HL-60/S4 treated with retinoic acid at 250 ng/mL for 4 days and 3 days (cell line): ENCODE data around the gene FAM114A1.
"Not testable (repeated sequence)": the region's sequence is repeated elsewhere in the genome, so short reads cannot be mapped to it uniquely, and the experiment has no call there.

Experiments
- in situ Hi-C: fragments of 300-500 bp; cut with MboI; formaldehyde crosslinking; loops from 2 replicates; pipeline ENCODE4 v1.7.0; 2022; ENCODE audit warnings: low sequenced_read_pairs

FAM114A1 gene

GRCh38 chr4:38898245-38898644 lies 30.6 kb downstream of the FAM114A1 start:
- in situ Hi-C loops, result no loop called here

GRCh38 chr4:38902221-38902620 lies 34.6 kb downstream of the FAM114A1 start:
- in situ Hi-C loops, result loop anchor here (10.0 kb wide), 1 partner anchor 233 kb away; no protein-coding TSS in a partner anchor

DNA sequence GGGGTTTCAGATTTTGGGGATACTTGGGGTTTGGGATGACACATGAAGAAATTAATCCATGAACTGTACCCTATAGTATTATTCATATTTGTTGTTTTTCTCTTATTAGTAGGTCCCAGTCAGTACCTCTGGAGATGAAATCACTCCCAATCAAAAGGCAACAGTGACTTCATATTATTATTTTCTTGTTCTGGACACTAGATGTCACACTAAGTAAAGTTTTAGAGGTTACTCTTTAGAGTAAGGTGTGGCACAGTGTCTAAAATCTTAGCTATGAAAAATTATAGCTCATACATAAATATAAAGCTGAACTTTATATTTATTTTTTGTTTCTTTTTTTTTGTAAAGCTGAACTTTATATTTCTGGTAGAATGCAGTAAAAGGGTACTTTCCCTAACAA lies 35.1 kb downstream of the FAM114A1 start:
- in situ Hi-C loops, result loop anchor here (10.0 kb wide), 1 partner anchor 232 kb away; no protein-coding TSS in a partner anchor

GRCh38 chr4:38904090-38904666 lies 36.6 kb downstream of the FAM114A1 start:
- in situ Hi-C loops, result loop anchor here (10.0 kb wide), 1 partner anchor 231 kb away; no protein-coding TSS in a partner anchor

DNA sequence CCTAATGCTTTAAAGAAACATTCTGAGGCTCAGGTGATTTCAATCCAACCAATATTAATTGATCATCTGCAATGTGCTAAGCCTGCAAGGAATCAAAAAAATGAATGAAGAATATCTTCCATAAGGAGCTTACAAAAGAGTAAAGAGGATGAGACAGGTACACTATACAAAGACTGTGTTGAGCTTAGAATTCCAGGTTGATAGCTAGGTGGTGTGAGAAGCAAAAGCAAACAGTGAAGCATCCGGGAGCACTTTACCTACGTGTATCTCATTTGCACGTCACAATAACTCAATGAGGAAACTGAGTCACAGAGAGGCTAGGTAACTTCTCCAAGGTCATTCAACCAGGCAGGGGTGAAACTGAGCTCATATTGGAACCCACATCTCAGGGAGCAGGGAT lies 37.1 kb downstream of the FAM114A1 start:
- in situ Hi-C loops, result loop anchor here (10.0 kb wide), 1 partner anchor 230 kb away; no protein-coding TSS in a partner anchor

DNA sequence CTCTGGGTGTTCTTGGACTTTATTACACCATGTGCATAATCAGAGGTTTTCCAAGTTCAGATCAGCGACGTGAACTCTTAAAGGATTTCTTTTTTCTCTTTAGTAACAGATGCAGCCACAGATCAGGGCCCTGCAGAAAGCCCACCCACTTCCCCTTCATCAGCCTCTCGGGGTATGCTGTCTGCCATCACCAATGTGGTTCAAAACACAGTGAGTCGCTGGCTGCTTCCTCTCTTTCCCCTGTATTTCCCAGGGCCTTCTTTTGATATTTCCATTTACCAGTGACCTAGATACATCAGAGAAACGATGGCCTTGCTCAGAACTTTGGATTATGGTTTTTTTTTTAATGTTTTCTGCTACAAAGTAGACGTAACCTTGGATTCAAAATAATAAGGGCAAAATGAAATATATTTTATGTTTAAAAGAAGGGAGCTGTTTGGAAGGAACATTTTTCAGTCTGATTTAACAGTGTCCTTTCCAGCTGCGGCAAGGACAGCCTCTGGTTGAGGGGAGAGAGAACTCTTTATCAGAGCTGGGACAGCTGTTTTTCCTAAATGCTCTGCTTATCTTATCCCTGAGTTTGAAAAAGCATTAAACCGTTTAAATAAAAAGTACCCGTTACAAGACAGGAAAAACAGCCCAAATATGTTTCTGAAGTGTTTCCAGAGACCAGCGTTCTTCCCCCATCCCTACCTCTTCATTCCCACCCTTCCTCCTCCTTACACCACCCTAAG lies 38.2 kb downstream of the FAM114A1 start:
- in situ Hi-C loops, result loop anchor here (10.0 kb wide), 1 partner anchor 229 kb away; no protein-coding TSS in a partner anchor

GRCh38 chr4:38907696-38908270 lies 40.2 kb downstream of the FAM114A1 start:
- in situ Hi-C loops, result loop anchor here (10.0 kb wide), 1 partner anchor 227 kb away; no protein-coding TSS in a partner anchor

DNA sequence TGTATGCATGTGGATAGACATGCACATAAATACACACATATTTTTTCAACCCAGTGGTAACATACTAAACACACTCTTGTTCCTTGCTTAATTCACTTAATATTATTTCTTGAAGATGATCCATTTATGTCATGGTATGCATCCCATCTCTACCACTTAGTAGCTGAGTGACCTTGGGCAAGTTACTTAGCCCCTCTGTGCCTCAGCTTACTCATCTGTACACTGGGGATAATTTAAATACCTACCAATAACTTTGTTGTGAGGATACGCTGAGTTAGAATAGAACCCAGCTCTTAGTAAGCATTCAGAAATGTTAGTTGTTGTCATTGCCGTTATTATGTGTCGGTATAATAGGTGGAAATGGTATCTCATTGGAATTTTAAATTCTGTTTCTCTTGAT lies 41.4 kb downstream of the FAM114A1 start:
- in situ Hi-C loops, result loop anchor here (10.0 kb wide), 1 partner anchor 226 kb away; no protein-coding TSS in a partner anchor

DNA sequence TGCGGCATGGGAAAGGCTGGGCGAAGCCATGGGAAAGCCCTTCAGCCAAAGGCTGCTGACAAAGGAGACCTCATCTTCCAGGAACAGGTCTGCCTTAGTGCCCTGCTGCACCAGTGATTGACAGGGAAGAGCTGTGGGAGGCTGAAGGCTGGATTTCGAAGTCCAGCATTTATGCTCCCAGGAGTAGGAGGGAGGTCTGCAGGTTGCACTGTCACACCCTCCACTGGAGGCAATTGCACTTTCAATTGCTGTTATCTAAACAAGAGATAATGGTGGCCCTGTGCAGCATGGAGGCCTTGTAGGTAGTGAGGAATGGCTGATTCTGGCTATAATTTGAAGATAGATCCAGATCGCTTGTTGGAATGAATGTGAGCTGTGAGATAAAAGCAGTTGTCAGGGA lies 43.7 kb downstream of the FAM114A1 start:
- in situ Hi-C loops, result no loop called here

DNA sequence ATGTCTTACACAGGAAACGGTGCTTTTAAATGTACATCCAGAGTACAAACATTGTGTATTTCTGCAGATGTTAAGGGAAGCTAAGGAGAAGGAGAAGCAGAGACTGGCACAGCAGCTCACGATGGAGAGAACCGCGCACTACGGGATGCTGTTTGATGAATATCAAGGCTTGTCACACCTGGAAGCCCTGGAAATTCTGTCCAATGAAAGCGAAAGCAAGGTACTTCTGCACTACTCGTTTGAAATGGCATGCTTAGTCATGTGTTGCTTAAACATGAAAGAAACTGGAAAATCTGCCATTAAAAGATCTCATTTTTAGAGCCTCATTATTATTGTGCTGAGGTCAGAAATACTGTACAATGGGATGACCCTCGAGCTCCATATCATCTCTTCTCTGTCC lies 47.2 kb downstream of the FAM114A1 start:
- in situ Hi-C loops, result no loop called here

DNA sequence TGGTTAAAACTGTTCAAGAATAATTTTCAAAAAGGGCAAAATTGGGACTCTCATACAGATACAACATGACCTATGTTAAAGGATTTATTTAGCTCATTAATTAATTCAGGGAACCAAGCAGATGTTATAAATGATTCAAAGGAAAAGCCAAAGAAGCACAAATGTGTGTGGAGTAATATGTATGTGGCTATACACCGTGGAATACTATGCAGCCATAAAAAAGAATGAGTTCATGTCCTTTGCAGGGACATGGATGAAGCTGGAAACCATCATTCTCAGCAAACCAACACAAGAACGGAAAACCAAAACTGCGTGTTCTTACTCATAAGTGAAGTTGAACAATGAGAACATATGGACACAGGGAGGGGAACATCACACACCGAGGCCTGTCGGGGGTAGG lies 48.7 kb downstream of the FAM114A1 start:
- in situ Hi-C loops, result not testable (repeated sequence)

DNA sequence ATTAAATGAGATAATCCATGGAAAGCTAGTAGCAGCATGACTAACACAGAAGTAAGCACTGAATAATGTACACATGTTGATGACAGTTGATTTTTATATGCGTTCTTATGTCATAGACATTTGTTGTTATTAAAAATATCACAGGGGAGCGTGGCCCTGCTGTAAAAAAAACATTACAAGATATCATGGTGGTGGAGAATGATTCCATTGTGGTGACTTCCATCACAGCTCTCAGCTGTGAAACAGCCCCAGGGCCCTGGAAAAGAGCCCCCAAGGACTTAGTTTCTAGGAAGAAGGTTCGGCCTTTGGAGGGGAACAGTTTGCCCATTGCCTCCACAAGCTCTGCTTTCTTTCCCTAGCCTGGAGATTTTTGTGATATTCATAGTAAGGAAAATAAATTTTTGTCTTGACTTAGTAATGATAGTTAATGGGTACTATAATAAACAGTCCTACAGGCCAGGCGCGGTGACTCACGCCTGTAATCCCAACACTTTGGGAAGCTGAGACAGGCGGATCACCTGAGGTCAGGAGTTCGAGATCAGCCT lies 49.9 kb downstream of the FAM114A1 start:
- in situ Hi-C loops, result no loop called here

DNA sequence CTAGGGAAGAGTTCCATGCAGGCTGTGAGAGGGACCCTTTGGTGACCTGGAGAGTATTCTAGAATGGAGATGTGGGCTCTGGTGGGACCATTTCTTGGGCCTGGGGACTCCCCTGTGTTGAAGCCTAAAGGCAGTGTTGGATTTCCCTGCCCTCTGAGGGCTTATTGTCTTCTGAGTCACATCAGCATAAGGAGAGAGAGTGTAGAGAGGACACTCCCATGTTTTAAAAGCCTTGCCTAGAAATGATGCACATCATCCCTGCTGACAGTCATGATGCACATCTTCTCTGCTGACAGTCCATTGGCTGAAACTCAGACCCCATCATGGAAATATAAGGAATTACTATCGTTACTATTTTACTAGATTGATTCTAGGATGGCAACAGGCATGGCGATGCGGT lies 51.9 kb downstream of the FAM114A1 start:
- in situ Hi-C loops, result no loop called here

DNA sequence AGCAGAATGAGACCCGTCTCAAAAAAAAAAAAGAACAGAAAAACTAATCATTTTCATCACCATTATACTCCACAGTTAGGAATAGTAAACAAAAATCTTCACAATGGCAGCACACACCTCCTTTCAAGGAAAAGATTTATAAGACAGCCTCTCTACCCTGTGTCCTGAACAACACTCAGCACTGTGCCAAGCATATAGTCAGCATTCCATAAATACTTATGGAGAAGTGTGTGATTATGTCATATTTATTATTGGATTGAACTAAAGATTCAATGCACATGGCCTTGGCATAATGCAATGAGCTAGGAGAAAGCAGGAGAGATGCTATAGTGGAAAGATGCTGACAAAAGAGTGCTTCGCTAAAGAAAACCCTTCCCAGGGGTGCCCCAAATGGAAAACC lies 52.6 kb downstream of the FAM114A1 start:
- in situ Hi-C loops, result no loop called here

- in situ Hi-C loops, result no loop called here
Measured at GRCh38 chr4:38920677-38921076, 53.1 kb downstream of the FAM114A1 start.

- in situ Hi-C loops, result no loop called here
Measured at GRCh38 chr4:38921151-38921550, 53.5 kb downstream of the FAM114A1 start.

GRCh38 chr4:38923746-38924145 lies 56.1 kb downstream of the FAM114A1 start:
- in situ Hi-C loops, result no loop called here

GRCh38 chr4:38924353-38924752 lies 56.7 kb downstream of the FAM114A1 start:
- in situ Hi-C loops, result no loop called here

DNA sequence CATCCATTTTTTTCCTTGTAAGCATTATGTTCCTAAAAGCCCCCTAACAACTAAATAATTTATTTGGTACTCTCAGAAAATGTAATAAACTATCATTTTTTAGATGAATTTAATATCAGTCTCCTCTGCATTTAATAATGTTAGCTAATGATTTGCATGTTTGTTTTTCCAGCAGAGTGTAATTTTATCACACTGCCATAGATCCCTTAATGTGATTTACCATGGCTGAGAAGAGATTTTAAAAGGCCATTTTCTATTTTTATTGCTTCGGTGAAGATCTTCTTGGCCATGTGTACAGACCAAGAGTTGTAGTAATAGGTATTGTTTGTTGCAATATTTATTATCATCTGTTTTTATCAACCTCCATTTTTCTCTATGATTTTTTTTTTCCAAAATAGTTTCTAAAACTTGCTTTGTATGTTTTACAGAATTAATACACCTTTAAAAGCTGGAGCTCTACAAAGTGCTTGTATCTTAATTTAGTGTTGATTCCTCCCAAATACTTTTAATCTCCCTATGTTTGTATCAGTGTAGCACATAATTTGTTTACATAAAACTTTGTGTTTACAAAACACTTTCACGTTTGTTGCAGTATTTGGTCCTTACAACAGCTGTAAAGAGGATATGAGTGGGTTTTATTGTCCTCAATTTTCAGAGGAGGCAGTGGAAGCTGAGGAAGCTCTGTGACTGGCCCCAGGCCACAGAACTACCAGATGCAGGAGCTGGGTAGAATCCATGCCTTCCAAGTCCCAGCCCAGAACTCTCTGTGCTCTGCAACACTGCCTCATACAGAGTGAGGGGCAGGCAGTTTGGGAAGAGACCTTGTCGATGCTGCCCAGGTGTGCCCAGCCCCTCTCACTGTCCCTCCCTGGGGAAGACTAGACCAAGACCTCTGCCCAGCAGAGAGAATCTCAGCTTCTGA lies 58.1 kb downstream of the FAM114A1 start:
- in situ Hi-C loops, result no loop called here

DNA sequence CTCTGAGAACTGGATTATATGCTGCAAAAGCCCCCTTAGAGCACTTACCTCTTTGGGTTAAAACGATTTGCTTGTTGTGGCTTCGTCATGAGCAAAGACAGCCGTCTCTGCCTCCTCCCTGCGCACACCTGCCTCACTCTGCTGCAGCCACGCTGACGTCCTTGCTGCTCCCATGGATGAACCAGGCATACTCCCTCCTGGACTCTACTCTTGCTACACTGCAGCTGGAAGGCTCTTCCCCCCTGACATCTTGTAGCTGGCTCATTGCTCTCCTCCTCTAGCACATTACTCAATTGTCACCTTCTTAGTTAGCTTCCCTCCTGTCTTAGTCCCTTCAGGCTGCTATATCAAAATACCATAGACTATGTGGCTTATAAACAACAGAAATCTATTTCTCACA lies 59.3 kb downstream of the FAM114A1 start:
- in situ Hi-C loops, result no loop called here

GRCh38 chr4:38928568-38928967 lies 61.0 kb downstream of the FAM114A1 start:
- in situ Hi-C loops, result no loop called here
